ENCODE data around the gene RYR2.

Gene RYR2

DNA sequence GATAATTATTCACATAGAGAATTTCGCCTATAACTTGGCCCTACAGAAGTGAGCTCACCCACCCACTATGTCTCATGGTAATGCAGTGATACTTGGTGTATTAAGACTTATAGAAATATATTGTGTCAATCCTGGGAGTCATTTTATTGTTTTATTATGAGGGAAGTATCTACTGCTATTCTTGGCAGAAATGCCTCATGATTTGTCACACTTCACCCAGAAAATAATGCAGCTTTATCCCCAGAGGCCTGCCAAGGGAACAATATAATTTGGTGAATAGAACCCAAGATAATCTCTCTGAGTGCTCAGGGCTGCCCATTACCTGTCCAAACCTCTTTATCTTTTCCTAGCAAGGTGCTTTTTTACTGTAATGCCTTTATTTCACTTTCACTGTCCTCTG is 750.7 kb downstream of the RYR2 start:
- no peak overlapping the region for H3K4me2 ChIP-seq (ENCODE audit: low read length)
- no peaks in the 10 kb centered on the region for H4K20me1 ChIP-seq (ENCODE audit: insufficient read depth, low read length)
- H3K36me3 ChIP-seq (ENCODE audit: insufficient read depth, low read length), result no peaks in the 10 kb centered on the region

DNA sequence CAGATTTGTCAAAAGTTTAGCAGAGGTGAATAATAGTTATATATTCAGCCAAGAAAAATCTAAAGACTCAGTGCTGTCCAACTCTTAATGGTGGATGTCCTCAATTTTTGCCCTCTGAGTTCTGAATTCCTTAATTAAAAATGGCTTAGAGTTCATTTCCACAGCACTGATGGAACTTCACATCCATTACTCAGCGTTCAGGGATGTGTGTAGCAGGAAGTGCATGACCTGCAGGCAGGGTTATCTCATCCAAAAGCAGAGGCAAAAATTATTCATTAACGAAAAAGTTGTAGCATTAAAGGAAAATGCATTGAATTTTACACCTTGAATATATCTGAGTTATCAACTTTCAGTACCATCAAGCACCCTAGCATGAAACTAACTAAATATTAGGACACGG is 752.1 kb downstream of the RYR2 start:
- Histone ChIP-seq H3K9ac (ENCODE audit: low read length) (no peak overlapping the region), H2AFZ (ENCODE audit: low read length) (no peak overlapping the region), H3K9me2 (ENCODE audit: low read depth, low read length) (no peaks in the 10 kb centered on the region), H4K20me1 (ENCODE audit: insufficient read depth, low read length) (no peaks in the 10 kb centered on the region), H3K27ac (ENCODE audit: low read depth, low read length, poor library complexity, severe bottlenecking) (no peak overlapping the region), H3K4me3 (ENCODE audit: low read depth, low read length, poor library complexity, severe bottlenecking) (no peak overlapping the region), H3K4me2 (ENCODE audit: low read length) (no peak overlapping the region), H3K36me3 (ENCODE audit: insufficient read depth, low read length) (no peaks in the 10 kb centered on the region), H3K27me3 (ENCODE audit: insufficient read depth, low read length) (no peaks in the 10 kb centered on the region), H3K79me2 (ENCODE audit: insufficient read depth, low read length) (no peaks in the 10 kb centered on the region), H3K9me3 (ENCODE audit: low read length) (no peaks in the 10 kb centered on the region), H3K4me1 (ENCODE audit: insufficient read depth, low read length, severe bottlenecking) (no peaks in the 10 kb centered on the region), H3F3A (ENCODE audit: insufficient read depth, low read length) (no peaks in the 10 kb centered on the region)
- TF ChIP-seq EZH2 (IDR thresholded peaks at IDR 0.05; ENCODE audit: borderline replicate concordance, low read length), result no peak
- TF ChIP-seq, protein P1, sequence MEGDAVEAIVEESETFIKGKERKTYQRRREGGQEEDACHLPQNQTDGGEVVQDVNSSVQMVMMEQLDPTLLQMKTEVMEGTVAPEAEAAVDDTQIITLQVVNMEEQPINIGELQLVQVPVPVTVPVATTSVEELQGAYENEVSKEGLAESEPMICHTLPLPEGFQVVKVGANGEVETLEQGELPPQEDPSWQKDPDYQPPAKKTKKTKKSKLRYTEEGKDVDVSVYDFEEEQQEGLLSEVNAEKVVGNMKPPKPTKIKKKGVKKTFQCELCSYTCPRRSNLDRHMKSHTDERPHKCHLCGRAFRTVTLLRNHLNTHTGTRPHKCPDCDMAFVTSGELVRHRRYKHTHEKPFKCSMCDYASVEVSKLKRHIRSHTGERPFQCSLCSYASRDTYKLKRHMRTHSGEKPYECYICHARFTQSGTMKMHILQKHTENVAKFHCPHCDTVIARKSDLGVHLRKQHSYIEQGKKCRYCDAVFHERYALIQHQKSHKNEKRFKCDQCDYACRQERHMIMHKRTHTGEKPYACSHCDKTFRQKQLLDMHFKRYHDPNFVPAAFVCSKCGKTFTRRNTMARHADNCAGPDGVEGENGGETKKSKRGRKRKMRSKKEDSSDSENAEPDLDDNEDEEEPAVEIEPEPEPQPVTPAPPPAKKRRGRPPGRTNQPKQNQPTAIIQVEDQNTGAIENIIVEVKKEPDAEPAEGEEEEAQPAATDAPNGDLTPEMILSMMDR (IDR thresholded peaks at IDR 0.05; ENCODE audit: low read length), result no peak

More for the DNA sequence above, 750.7 kb downstream of the RYR2 start:
- Histone ChIP-seq H3K79me2 (ENCODE audit: insufficient read depth, low read length) (no peaks in the 10 kb centered on the region), H2AFZ (ENCODE audit: low read length) (no peak overlapping the region), H3K4me3 (ENCODE audit: low read depth, low read length, poor library complexity, severe bottlenecking) (no peak overlapping the region), H3K4me1 (ENCODE audit: insufficient read depth, low read length, severe bottlenecking) (no peaks in the 10 kb centered on the region), H3K9ac (ENCODE audit: low read length) (no peak overlapping the region), H3F3A (ENCODE audit: insufficient read depth, low read length) (no peaks in the 10 kb centered on the region), H3K27ac (ENCODE audit: low read depth, low read length, poor library complexity, severe bottlenecking) (no peak overlapping the region), H3K9me2 (ENCODE audit: low read depth, low read length) (no peaks in the 10 kb centered on the region), H3K27me3 (ENCODE audit: insufficient read depth, low read length) (no peaks in the 10 kb centered on the region), H3K9me3 (ENCODE audit: low read length) (no peaks in the 10 kb centered on the region)
- no peak for TF ChIP-seq EZH2 (IDR thresholded peaks at IDR 0.05; ENCODE audit: borderline replicate concordance, low read length)
- TF ChIP-seq, protein P1 (IDR thresholded peaks at IDR 0.05; ENCODE audit: low read length), result no peak

DNA sequence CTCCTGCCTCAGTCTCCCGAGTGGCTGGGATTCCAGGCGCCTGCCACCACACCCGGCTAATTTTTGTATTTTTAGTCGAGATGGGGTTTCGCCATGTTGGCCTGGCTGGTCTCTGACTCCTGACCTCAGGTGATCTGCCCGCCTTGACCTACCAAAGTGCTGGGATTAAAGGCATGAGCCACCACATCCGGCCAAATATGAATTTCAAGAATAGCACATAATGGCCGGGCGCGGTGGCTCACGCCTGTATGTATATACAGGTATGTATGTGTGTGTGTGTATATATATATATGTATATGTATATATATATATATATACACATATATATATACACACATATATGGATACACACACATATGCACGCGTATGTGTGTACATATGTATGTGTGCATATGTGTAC is 753.6 kb downstream of the RYR2 start:
- H3K79me2 ChIP-seq (ENCODE audit: insufficient read depth, low read length), result no peaks in the 10 kb centered on the region
- no peak overlapping the region for H3K4me3 ChIP-seq (ENCODE audit: low read depth, low read length, poor library complexity, severe bottlenecking)
- H3K4me2 ChIP-seq (ENCODE audit: low read length), result no peak overlapping the region
- H3K27ac ChIP-seq (ENCODE audit: low read depth, low read length, poor library complexity, severe bottlenecking), result no peak overlapping the region
- no peaks in the 10 kb centered on the region for H3K9me2 ChIP-seq (ENCODE audit: low read depth, low read length)
- TF ChIP-seq, protein P1 (IDR thresholded peaks at IDR 0.05; ENCODE audit: low read length), result no peak
- TF ChIP-seq EZH2 (IDR thresholded peaks at IDR 0.05; ENCODE audit: borderline replicate concordance, low read length), result no peak
- no peaks in the 10 kb centered on the region for H4K20me1 ChIP-seq (ENCODE audit: insufficient read depth, low read length)
- H3K9ac ChIP-seq (ENCODE audit: low read length), result no peak overlapping the region
- H3F3A ChIP-seq (ENCODE audit: insufficient read depth, low read length), result no peaks in the 10 kb centered on the region
- no peaks in the 10 kb centered on the region for H3K36me3 ChIP-seq (ENCODE audit: insufficient read depth, low read length)
- H3K27me3 ChIP-seq (ENCODE audit: insufficient read depth, low read length), result no peaks in the 10 kb centered on the region
- no peaks in the 10 kb centered on the region for H3K9me3 ChIP-seq (ENCODE audit: low read length)
- H3K4me1 ChIP-seq (ENCODE audit: insufficient read depth, low read length, severe bottlenecking), result no peaks in the 10 kb centered on the region
- H2AFZ ChIP-seq (ENCODE audit: low read length), result no peak overlapping the region
